ENCODE data around the gene ILDR2.

- TF ChIP-seq REST (IDR thresholded peaks at IDR 0.05; ENCODE audit: low read depth, low read length) (no peak), CTCF (IDR thresholded peaks at IDR 0.05) (no peak), USF2 (IDR thresholded peaks at IDR 0.05; ENCODE audit: borderline replicate concordance, low read depth, low read length) (no peak), RAD21 (IDR thresholded peaks at IDR 0.05; ENCODE audit: low read length) (no peak)
Measured at GRCh38 chr1:166906647-166907046, 68.7 kb downstream of the ILDR2 start.
